SU-DHL-6 (cell line): ENCODE data around the gene PRICKLE2.

Experiments used
- CTCF ChIP-seq: fragments of 200-600 bp; sonication (generic); IDR thresholded peaks from one replicate; pipeline ENCODE4 v1.5.1; 2017; ENCODE audit warnings: antibody characterized with exemption, mild to moderate bottlenecking, low read length, moderate library complexity; ENCODE audit not compliant: insufficient read depth, poor library complexity, severe bottlenecking
- EZH2phosphoT487 ChIP-seq: fragments of 200-600 bp; sonication (generic), shearing (Covaris generic); conservative IDR thresholded peaks from 2 replicates; pipeline ENCODE4 v1.6.1; 2018; ENCODE audit warnings: mild to moderate bottlenecking, antibody characterized with exemption, low read length, moderate library complexity, mixed read lengths

GRCh38 chr3:64270142-64270865 lies 45.0 kb upstream of the PRICKLE2 start:
- TF ChIP-seq CTCF: no peak
- no peak for TF ChIP-seq EZH2phosphoT487
